GM10266 (cell line): ENCODE measurements around the gene LSM14B.

ENCODE experiments used
- DNase-seq: peaks from one replicate; pipeline ENCODE4 v3.0.0; 2012; ENCODE audit errors: extremely low spot score
- TF ChIP-seq, protein P1 (sequence below): IDR thresholded peaks from 2 replicates; pipeline ENCODE4 v1.5.1; 2012; ENCODE audit warnings: mild to moderate bottlenecking, low read depth; ENCODE audit not compliant: control insufficient read depth, insufficient read depth; ENCODE audit errors: missing control alignments

LSM14B gene

GRCh38 chr20:62127799-62128198 is 5.5 kb downstream of the LSM14B start:
- DNase-seq, result no peak
- TF ChIP-seq, protein P1, sequence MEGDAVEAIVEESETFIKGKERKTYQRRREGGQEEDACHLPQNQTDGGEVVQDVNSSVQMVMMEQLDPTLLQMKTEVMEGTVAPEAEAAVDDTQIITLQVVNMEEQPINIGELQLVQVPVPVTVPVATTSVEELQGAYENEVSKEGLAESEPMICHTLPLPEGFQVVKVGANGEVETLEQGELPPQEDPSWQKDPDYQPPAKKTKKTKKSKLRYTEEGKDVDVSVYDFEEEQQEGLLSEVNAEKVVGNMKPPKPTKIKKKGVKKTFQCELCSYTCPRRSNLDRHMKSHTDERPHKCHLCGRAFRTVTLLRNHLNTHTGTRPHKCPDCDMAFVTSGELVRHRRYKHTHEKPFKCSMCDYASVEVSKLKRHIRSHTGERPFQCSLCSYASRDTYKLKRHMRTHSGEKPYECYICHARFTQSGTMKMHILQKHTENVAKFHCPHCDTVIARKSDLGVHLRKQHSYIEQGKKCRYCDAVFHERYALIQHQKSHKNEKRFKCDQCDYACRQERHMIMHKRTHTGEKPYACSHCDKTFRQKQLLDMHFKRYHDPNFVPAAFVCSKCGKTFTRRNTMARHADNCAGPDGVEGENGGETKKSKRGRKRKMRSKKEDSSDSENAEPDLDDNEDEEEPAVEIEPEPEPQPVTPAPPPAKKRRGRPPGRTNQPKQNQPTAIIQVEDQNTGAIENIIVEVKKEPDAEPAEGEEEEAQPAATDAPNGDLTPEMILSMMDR, result no peak

DNA sequence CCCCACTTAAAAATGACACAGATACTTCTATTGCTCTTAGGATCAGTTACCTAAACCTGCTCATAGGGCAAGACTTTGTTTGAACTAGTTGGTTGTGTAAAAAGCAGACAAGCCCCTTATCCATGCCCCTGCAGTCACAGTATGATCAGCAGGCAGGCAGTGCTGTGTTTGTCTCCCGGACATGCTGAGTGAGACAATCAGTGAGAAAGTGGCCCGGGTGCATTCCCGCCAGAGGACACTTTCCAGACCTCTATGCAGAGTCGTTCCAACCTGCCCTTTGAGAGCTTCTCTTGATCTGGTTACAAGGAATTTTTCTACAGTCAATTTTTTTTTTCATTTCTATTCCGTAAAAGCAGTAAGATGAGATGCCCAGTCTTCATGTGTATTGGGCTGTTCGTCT is 6.2 kb downstream of the LSM14B start:
- no peak for DNase-seq

GRCh38 chr20:62129731-62130531 is 7.7 kb downstream of the LSM14B start:
- DNase-seq, result no peak
- TF ChIP-seq, protein P1, result no peak

More for the DNA sequence above, 6.2 kb downstream of the LSM14B start:
- TF ChIP-seq, protein P1, result no peak

- DNase-seq, result no peak
- TF ChIP-seq, protein P1, result no peak
Observed at GRCh38 chr20:62131560-62132320, 9.5 kb downstream of the LSM14B start.

DNA sequence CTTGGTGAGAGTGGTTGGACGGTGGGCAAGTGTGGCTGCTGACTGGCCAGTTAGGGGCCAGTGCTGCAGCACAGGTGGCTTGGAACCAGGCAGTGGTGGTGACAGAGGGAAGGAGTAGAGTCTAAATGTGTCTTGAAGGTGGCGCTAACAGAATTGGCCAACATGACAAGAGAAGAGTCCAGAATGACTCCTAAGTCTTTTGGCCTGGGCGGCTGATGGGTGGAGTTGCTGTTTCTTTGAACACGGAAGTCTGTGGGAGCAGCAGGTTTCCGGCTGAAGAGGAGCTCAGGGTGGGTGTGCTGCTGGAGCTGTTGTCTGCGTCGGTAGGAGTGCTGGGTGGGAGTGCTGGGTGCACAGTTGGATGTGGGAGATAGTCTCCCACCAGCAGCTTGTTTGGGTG is 10.1 kb downstream of the LSM14B start:
- TF ChIP-seq, protein P1, result no peak
- DNase-seq, result no peak

DNA sequence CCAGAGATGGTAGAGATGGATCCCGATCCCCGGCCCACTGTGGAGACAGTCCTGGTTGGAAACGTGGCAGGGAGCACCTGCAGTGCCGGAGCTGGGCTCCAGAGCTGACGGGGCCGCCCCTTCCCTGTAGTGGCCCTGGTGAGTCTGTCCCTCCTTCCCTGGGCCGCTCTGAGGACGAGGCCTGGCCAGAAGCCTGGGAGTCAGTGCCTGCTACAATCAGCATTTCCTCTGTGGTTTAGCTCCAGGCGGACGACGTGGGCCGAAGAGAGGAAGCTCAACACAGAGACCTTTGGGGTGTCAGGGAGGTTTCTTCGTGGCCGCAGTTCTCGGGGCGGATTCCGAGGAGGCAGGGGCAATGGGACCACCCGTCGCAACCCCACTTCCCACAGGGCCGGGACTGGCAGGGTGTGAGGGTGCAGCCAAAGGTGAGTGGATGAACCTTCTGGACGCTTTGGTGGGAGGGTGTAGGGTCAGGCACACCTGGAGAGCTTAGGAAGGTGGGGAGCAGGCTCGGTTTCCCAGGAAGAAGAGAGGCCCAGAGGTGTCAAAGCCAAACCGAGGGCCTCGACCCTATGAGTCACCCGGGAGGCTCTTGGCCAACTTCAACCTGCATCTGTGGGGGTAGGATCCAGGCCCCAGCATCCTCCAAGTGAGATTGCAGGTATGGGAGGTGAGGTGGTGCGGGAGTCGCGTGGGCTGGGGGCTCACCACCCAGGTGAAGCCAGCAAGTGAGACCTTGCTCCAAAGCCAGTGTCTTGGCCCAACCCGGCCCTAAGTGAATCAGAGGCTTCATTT is 11.0 kb downstream of the LSM14B start:
- no peak for DNase-seq
- TF ChIP-seq, protein P1, result no peak
